OCI-LY3 (cell line): ENCODE data around the gene CCKAR.

Experiments
- H2AFZ ChIP-seq: fragments of 200-600, 300-600 bp; shearing (Covaris generic); 2 replicates; pipeline ENCODE4 v1.6.0; 2014; ENCODE audit warnings: antibody characterized with exemption, low read depth, low read length
- H3K27ac ChIP-seq: fragments of 200-600, 300-600 bp; sonication (generic); 2 replicates; pipeline ENCODE4 v1.5.1; 2014; ENCODE audit warnings: mild to moderate bottlenecking, low read length, moderate library complexity, mixed read lengths
- H3K27me3 ChIP-seq: fragments of 200-600, 300-600 bp; sonication (generic); 2 replicates; pipeline ENCODE4 v1.6.1; 2014; ENCODE audit warnings: low read depth, low read length, mixed read lengths
- H3K36me3 ChIP-seq: fragments of 200-600, 300-600 bp; sonication (generic); replicated peaks from 2 replicates; pipeline ENCODE3; 2014; ENCODE audit warnings: low read depth, low read length, mixed read lengths
- H3K4me1 ChIP-seq: fragments of 300-600, 200-600 bp; sonication (generic); 2 replicates; pipeline ENCODE4 v1.6.1; 2014; ENCODE audit warnings: low read length, mixed read lengths
- H3K4me2 ChIP-seq: fragments of 200-600, 300-600 bp; sonication (generic); 2 replicates; pipeline ENCODE4 v1.6.1; 2014; ENCODE audit warnings: low read length, mixed read lengths
- H3K4me3 ChIP-seq: fragments of 300-600, 200-600 bp; sonication (generic); 2 replicates; pipeline ENCODE4 v1.5.1; 2014; ENCODE audit warnings: antibody characterized with exemption, mild to moderate bottlenecking, low read length, moderate library complexity
- H3K79me2 ChIP-seq: fragments of 300-600, 200-600 bp; shearing (Covaris generic); 2 replicates; pipeline ENCODE4 v1.6.1; 2014; ENCODE audit warnings: mild to moderate bottlenecking, low read length, mixed read lengths
- H3K9ac ChIP-seq: fragments of 300-600, 200-600 bp; shearing (Covaris generic); 2 replicates; pipeline ENCODE4 v1.6.0; 2014; ENCODE audit warnings: mild to moderate bottlenecking, low read length, moderate library complexity
- H3K9me3 ChIP-seq: fragments of 200-600, 300-600 bp; shearing (Covaris generic); 2 replicates; pipeline ENCODE4 v1.6.1; 2014; ENCODE audit warnings: low read length, mixed read lengths; ENCODE audit not compliant: insufficient read depth
- H4K20me1 ChIP-seq: fragments of 200-600, 300-600 bp; sonication (generic); 2 replicates; pipeline ENCODE4 v1.6.1; 2016; ENCODE audit warnings: low read length, mixed read lengths; ENCODE audit not compliant: insufficient read depth
- EZH2phosphoT487 ChIP-seq: fragments of 200-600 bp; shearing (Covaris generic); IDR thresholded peaks from 2 replicates; pipeline ENCODE4 v1.6.1; 2018; ENCODE audit warnings: antibody characterized with exemption, mixed run types, low read depth
- TF ChIP-seq, protein P1 (sequence below): fragments of 200-600, 300-600 bp; sonication (generic); IDR thresholded peaks from 2 replicates; pipeline ENCODE4 v1.5.1; 2014; ENCODE audit warnings: antibody characterized with exemption, low read length, low read depth

CCKAR gene

GRCh38 chr4:26482508-26483462 lies 7.5 kb downstream of the CCKAR start:
- H3K36me3 ChIP-seq, result no peaks in the 10 kb centered on the region
- H3K27ac ChIP-seq, result no peak overlapping the region
- no peak overlapping the region for H3K4me3 ChIP-seq

GRCh38 chr4:26478330-26478729 lies 12.0 kb downstream of the CCKAR start:
- Histone ChIP-seq H3K36me3 (no peaks in the 10 kb centered on the region), H3K27me3 (no peaks in the 10 kb centered on the region), H3K9ac (no peak overlapping the region), H3K4me2 (no peak overlapping the region), H3K79me2 (no peaks in the 10 kb centered on the region), H2AFZ (no peak overlapping the region), H3K9me3 (no peaks in the 10 kb centered on the region), H3K4me3 (no peak overlapping the region), H3K27ac (no peak overlapping the region), H3K4me1 (no peaks in the 10 kb centered on the region), H4K20me1 (no peaks in the 10 kb centered on the region)
- no peak for TF ChIP-seq EZH2phosphoT487
- TF ChIP-seq, protein P1, sequence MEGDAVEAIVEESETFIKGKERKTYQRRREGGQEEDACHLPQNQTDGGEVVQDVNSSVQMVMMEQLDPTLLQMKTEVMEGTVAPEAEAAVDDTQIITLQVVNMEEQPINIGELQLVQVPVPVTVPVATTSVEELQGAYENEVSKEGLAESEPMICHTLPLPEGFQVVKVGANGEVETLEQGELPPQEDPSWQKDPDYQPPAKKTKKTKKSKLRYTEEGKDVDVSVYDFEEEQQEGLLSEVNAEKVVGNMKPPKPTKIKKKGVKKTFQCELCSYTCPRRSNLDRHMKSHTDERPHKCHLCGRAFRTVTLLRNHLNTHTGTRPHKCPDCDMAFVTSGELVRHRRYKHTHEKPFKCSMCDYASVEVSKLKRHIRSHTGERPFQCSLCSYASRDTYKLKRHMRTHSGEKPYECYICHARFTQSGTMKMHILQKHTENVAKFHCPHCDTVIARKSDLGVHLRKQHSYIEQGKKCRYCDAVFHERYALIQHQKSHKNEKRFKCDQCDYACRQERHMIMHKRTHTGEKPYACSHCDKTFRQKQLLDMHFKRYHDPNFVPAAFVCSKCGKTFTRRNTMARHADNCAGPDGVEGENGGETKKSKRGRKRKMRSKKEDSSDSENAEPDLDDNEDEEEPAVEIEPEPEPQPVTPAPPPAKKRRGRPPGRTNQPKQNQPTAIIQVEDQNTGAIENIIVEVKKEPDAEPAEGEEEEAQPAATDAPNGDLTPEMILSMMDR, result no peak

More at GRCh38 chr4:26482508-26483462, 7.5 kb downstream of the CCKAR start:
- H2AFZ ChIP-seq, result no peak overlapping the region
- H3K9me3 ChIP-seq, result no peaks in the 10 kb centered on the region
- no peaks in the 10 kb centered on the region for H3K79me2 ChIP-seq
- peaks cover 28% of the 10 kb centered on the region for H3K27me3 ChIP-seq
- H3K9ac ChIP-seq, result no peak overlapping the region
- no peaks in the 10 kb centered on the region for H3K4me1 ChIP-seq
- no peak overlapping the region for H3K4me2 ChIP-seq
- no peaks in the 10 kb centered on the region for H4K20me1 ChIP-seq
- TF ChIP-seq, protein P1, result no peak
- TF ChIP-seq EZH2phosphoT487, result no peak

- H3K79me2 ChIP-seq, result no peaks in the 10 kb centered on the region
- no peak for TF ChIP-seq EZH2phosphoT487
- TF ChIP-seq, protein P1, result no peak
- H3K36me3 ChIP-seq, result no peaks in the 10 kb centered on the region
- no peak overlapping the region for H3K4me3 ChIP-seq
- no peaks in the 10 kb centered on the region for H3K4me1 ChIP-seq
- H3K27me3 ChIP-seq, result peaks cover 4% of the 10 kb centered on the region; the same call in 1 of the 2 replicates
- H3K9ac ChIP-seq, result no peak overlapping the region
- H3K27ac ChIP-seq, result no peak overlapping the region
- H2AFZ ChIP-seq, result no peak overlapping the region
- H4K20me1 ChIP-seq, result no peaks in the 10 kb centered on the region
- no peak overlapping the region for H3K4me2 ChIP-seq
- H3K9me3 ChIP-seq, result no peaks in the 10 kb centered on the region
These were observed 13.7 kb downstream of the CCKAR start for GRCh38 chr4:26476545-26476944.

- TF ChIP-seq EZH2phosphoT487, result no peak
- TF ChIP-seq, protein P1, result no peak
- Histone ChIP-seq H3K4me3 (no peak overlapping the region), H4K20me1 (no peaks in the 10 kb centered on the region), H3K27ac (no peak overlapping the region), H3K36me3 (no peaks in the 10 kb centered on the region), H3K9ac (no peak overlapping the region), H3K4me2 (no peak overlapping the region), H3K4me1 (no peaks in the 10 kb centered on the region), H3K27me3 (peaks cover 4% of the 10 kb centered on the region; the same call in 1 of the 2 replicates), H3K9me3 (no peaks in the 10 kb centered on the region), H3K79me2 (no peaks in the 10 kb centered on the region), H2AFZ (no peak overlapping the region)
These were observed 14.6 kb downstream of the CCKAR start for GRCh38 chr4:26475716-26476115.
